Heart left ventricle (tissue), 16 donors: ENCODE measurements around the gene SLC29A2. TPM values are rescaled to one million over a fixed set of nuclear protein-coding genes. Genes with fewer than 3 reads are reported as not detected.
"Not testable (repeated sequence)": the region's sequence is repeated elsewhere in the genome, so short reads cannot be mapped to it uniquely, and the experiment has no call there.

Experiments
- ATAC-seq, 4 donors: fragments of 200-7000 bp; cut with Tn5 transposase; one replicate each; pipeline ENCODE4 v1.9.1; 2020 to 2022; ENCODE audit warnings: moderate library complexity in 4 of 4, mild to moderate bottlenecking in 3 of 4, moderate number of reproducible peaks in 1 of 4
- DNase-seq, 5 donors: peaks; one replicate each; pipeline ENCODE4 v3.0.0-alpha.2; 2020
- H3K27ac ChIP-seq, 12 donors: fragments of 200-600 bp; sonication (generic) in 4 of 12; one replicate each; pipeline versions ENCODE4 v1.5.0 to v1.8.0; 2016 to 2022; ENCODE audit warnings: mild to moderate bottlenecking in 2 of 12
- H3K27me3 ChIP-seq, 9 donors: fragments of 200-600 bp; sonication (generic) in 2 of 9; one replicate each; pipeline versions ENCODE4 v1.5.1 to v1.8.0; 2016 to 2022; ENCODE audit warnings: mild to moderate bottlenecking in 3 of 9
- H3K36me3 ChIP-seq, 9 donors: fragments of 200-600 bp; sonication (generic) in 2 of 9; one replicate each; pipeline versions ENCODE4 v1.5.0 to v1.8.0; 2018 to 2022; ENCODE audit warnings: mild to moderate bottlenecking in 2 of 9
- H3K4me1 ChIP-seq, 12 donors: fragments of 200-600 bp; sonication (generic) in 4 of 12; one replicate each; pipeline versions ENCODE4 v1.5.0 to v1.8.0; 2016 to 2022; ENCODE audit warnings: mild to moderate bottlenecking in 3 of 12
- H3K4me3 ChIP-seq, 12 donors: fragments of 200-600 bp; sonication (generic) in 4 of 12; one replicate each; pipeline versions ENCODE4 v1.5.0 to v1.8.0; 2017 to 2022; ENCODE audit warnings: mild to moderate bottlenecking in 9 of 12, moderate library complexity in 4 of 12
- H3K9me3 ChIP-seq, 12 donors: fragments of 200-600 bp; sonication (generic) in 4 of 12; one replicate each; pipeline versions ENCODE4 v1.5.0 to v1.8.0; 2016 to 2022; ENCODE audit warnings: mild to moderate bottlenecking in 1 of 12
- CTCF ChIP-seq, 12 donors: fragments of 200-600 bp; sonication (generic) in 4 of 12; IDR thresholded peaks; one replicate each; pipeline versions ENCODE4 v1.5.0 to v1.8.0; 2018 to 2022; ENCODE audit warnings: antibody characterized with exemption in 12 of 12, mild to moderate bottlenecking in 5 of 12
- POLR2A ChIP-seq, 2 donors: fragments of 450-650 bp; IDR thresholded peaks; one replicate each; pipeline ENCODE4 v1.6.1; 2017; ENCODE audit warnings: antibody characterized with exemption in 2 of 2, mild to moderate bottlenecking in 2 of 2, moderate library complexity in 2 of 2
- WGBS, 4 donors: extraction: QIAGEN DNeasy Blood & Tissue Kit in 2 of 4; methylation state at CpG; one replicate each; pipeline versions ENCODE4 v1.1.5 to v1.1.7; 2013 to 2018; 5-methylcytosine and 5-hydroxymethylcytosine counted together
- intact Hi-C, 10 donors: fragments of 100-400 bp; cut with DNase I; formaldehyde crosslinking; loops; one replicate each; pipeline versions ENCODE4 v1.11.1 to v1.14.2; 2022
- polyA plus RNA-seq, 2 donors: library from polyadenylated mRNA; stranded (reverse); fragments of 200-250 nt; gene quantifications; one replicate each; pipeline ENCODE4 v1.2.3, GENCODE V29; 2013
- total RNA-seq, 9 donors: library from RNA; depleted of rRNA in 2 of 9; stranded (reverse); fragments of >200 nt in 2 of 9; fragmentation: NEBNext Ultra II Directional in 3 of 9; extraction: Animal tissue kit (Norgen Biotek cat#: 25700) in 3 of 9; gene quantifications; one replicate each; pipeline versions ENCODE4 v1.1.0 to v1.2.4, GENCODE V29; 2016 to 2023
- donor health status: ischemic (EF 13 %, LVEDD 7.1; RV severe dilation, severe dysfunction).
- donor health status: healthy with polysubstance abuse.
- donor health status: DM: no; HTN: yes; CAD: no.
- donor health status: DM: no; HTN: no; CAD: no.
- donor health status: ischemic (EF 25% LVEDD 6.9; RV normal size, moderate dysfunction).
- donor health status: ischemic (EF 25% LVEDD 5.7; RV mildly dilated, moderate dysfunction).
- donor health status: healthy.
- donor health status: DM: yes; HTN: yes; CAD: no.
- donor health status: ischemic (EF 35%, LVEDD 5.7; RV mildly dilated, moderate dysfunction).
- donor health status: nonischemic (EF 11% LVEDD 7.7; RV severe dilation, severe dysfunction).
- donor health status: DM: yes; HTN: yes; CAD: no.
- donor health status: PGD.
- donor health status: ischemic (EF 29% LVEDD 5.4; RV normal size, mild dysfunction).
- donor health status: nonischemic (EF 23%, LVEDD 6.1; RV moderate dilation, normal function).

SLC29A2 gene
- total and polyA plus RNA-seq, 11 donors = 6.8 to 30.9 (median 13.1) TPM

GRCh38 chr11:66360406-66361073 lies 11.0 kb downstream of the SLC29A2 start:
- no peak for TF ChIP-seq POLR2A (IDR thresholded peaks at IDR 0.05)
- WGBS, 4 donors = 90 to 95% (median 93%) methylated on average over 15 of the region's 15 CpGs
- Histone ChIP-seq H3K27ac (no peak overlapping the region), H3K27me3 (no peaks in the 10 kb centered on the region), H3K36me3 (no peaks in the 10 kb centered on the region), H3K4me3 (no peak overlapping the region), H3K4me1 (peaks cover 0 to 13% (median 0%) of the 10 kb centered on the region in 12 donors), H3K9me3 (no peaks in the 10 kb centered on the region)
- ATAC-seq (peak in 1 of 4 donors; percentile 2), DNase-seq (peak in 1 of 5 donors; percentile 33)
- intact Hi-C loops = no loop called here

DNA sequence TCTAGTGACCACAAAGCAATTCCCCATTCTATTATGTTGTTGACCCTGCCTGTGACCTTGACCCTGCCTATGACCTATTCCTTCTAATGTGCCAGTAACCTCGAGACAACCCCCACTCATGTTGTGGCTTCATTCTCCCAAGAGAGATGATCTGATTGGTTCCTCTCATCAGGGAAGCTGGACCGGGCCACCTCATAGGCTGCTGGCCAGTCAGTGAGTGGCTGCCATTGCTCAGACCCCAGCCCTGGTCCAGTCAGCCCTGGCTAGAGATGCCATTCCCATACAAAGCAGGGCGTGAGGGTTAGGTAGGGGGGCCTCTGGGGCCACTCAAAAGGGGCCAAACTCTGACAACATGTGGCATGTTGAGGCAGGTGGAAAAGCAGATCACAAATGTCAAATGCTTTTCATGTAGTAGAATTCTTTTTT lies 11.9 kb downstream of the SLC29A2 start:
- H3K4me1 ChIP-seq = peaks cover 0 to 13% (median 0%) of the 10 kb centered on the region in 12 donors
- ATAC-seq (peak in 2 of 4 donors; percentile 7 to 19), DNase-seq (no peak)
- TF ChIP-seq POLR2A (IDR thresholded peaks at IDR 0.05) = no peak
- TF ChIP-seq CTCF (IDR thresholded peaks at IDR 0.05) = no peak
- H3K36me3 ChIP-seq = peaks cover 0 to under 1% (median 0%) of the 10 kb centered on the region in 9 donors
- H3K4me3 ChIP-seq = no peak overlapping the region
- no peak overlapping the region for H3K27ac ChIP-seq
- no peaks in the 10 kb centered on the region for H3K27me3 ChIP-seq
- 60 to 70% (median 67%) methylated on average over 3 of the region's 3 CpGs for WGBS, 4 donors
- intact Hi-C loops = no loop called here
- H3K9me3 ChIP-seq = no peaks in the 10 kb centered on the region

DNA sequence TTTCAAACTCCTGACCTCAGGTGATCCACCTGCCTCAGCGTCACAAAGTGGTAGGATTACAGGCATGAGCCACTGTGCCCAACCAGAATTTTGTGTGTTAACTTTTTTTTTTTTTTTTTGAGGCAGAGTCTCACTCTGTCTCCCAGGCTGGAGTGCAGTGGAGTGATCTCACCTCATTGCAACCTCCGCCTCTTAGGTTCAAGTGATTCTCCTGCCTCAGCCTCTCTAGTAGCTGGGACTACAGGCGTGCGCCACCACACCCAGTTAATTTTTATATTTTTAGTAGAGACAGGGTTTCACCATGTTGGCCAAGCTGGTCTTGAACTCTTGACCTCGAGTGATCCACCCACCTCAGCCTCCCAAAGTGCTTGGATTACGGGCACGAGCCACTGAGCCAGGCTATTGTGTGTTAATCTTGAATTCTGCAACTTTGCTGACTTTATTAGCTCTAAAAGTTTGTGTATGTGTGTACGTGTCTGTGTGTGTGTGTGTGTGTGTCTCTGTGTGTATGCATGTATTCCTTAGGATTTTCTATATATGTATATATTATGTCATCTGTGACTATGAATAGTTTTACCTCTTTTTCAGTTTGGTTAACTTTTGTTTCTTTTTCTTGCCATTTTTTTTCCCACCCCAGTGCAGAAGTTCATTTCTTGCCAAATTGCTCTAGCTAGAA lies 20.9 kb downstream of the SLC29A2 start:
- intact Hi-C loops, H3K4me3 ChIP-seq, H3K27me3 ChIP-seq, DNase-seq, ATAC-seq, H3K27ac ChIP-seq, H3K9me3 ChIP-seq: not testable (repeated sequence)
- 84 to 96% (median 90%) methylated on average over 8 of the region's 8 CpGs for WGBS, 4 donors
- Histone ChIP-seq H3K36me3 (peaks cover 0 to 12% (median 0%) of the 10 kb centered on the region in 9 donors), H3K4me1 (peaks cover 0 to 22% (median 15%) of the 10 kb centered on the region in 12 donors)

DNA sequence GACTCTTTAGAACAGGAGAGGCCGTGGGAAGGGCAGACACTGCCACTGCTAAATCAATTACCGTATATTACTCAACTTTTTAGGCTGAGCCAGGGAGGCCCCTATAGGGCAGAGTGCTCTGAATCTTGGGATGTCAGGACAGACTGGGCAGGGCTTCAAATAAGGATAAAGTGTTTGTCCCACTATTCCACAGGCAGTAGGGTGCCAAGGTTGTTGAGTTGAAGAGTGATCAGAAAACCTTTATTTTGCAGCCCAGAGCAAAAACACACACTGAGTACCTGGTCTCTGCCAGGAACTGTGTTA lies 22.5 kb downstream of the SLC29A2 start:
- Histone ChIP-seq H3K4me1 (peaks cover 0 to 35% (median 25%) of the 10 kb centered on the region in 12 donors), H3K27ac (no peak overlapping the region), H3K9me3 (no peaks in the 10 kb centered on the region), H3K4me3 (no peak overlapping the region), H3K27me3 (no peaks in the 10 kb centered on the region), H3K36me3 (peaks cover 0 to 6% (median 0%) of the 10 kb centered on the region in 9 donors)
- TF ChIP-seq CTCF (IDR thresholded peaks at IDR 0.05) (no peak), POLR2A (IDR thresholded peaks at IDR 0.05) (no peak)
- ATAC-seq (no peak), DNase-seq (no peak)
- intact Hi-C loops = loop anchor here in 5 of 10 donors (5.0 to 10.0 kb wide), 3 partner anchors 37 to 484 kb away; partner anchors contain the start of gene MUS81 (in 1 of the 5)
- WGBS, 4 donors = 50 to 67% (median 63%) methylated on average over 2 of the region's 2 CpGs
